OCI-LY1 (cell line): ENCODE measurements around the gene LRRC71.

Experiments used
- EZH2 ChIP-seq: fragments of 200-600 bp; sonication (generic), shearing (Covaris generic); IDR thresholded peaks from 2 replicates; pipeline ENCODE4 v1.8.0; 2017; ENCODE audit warnings: borderline replicate concordance, mixed run types, mild to moderate bottlenecking, antibody characterized with exemption, low read length, moderate library complexity, mixed read lengths
- TF ChIP-seq, protein P1 (sequence below): fragments of 200-600 bp; sonication (generic), shearing (Covaris generic); IDR thresholded peaks from 2 replicates; pipeline ENCODE4 v1.5.1; 2017; ENCODE audit warnings: mild to moderate bottlenecking, antibody characterized with exemption, low read length, moderate library complexity, mixed read lengths

DNA sequence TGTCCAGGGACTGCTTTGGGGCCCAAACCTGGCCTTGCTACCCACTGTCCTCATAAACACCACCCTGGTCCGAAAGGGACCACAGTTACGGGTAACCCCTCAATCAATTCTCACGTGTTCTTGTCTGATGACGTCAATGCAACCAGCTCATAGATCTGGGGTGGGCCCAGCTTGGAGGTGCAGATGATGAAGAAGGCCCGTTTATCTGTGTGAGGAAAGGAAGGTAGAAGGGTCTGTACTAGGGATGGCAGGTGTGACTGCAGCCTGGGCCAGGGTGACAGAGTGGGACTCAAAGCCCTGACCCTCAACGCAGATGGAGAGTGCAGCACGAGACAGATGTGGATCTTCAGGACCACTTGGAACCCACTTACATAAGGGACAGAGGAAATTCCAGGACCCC lies 22.1 kb downstream of the LRRC71 start:
- TF ChIP-seq, protein P1, sequence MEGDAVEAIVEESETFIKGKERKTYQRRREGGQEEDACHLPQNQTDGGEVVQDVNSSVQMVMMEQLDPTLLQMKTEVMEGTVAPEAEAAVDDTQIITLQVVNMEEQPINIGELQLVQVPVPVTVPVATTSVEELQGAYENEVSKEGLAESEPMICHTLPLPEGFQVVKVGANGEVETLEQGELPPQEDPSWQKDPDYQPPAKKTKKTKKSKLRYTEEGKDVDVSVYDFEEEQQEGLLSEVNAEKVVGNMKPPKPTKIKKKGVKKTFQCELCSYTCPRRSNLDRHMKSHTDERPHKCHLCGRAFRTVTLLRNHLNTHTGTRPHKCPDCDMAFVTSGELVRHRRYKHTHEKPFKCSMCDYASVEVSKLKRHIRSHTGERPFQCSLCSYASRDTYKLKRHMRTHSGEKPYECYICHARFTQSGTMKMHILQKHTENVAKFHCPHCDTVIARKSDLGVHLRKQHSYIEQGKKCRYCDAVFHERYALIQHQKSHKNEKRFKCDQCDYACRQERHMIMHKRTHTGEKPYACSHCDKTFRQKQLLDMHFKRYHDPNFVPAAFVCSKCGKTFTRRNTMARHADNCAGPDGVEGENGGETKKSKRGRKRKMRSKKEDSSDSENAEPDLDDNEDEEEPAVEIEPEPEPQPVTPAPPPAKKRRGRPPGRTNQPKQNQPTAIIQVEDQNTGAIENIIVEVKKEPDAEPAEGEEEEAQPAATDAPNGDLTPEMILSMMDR: no peak
- TF ChIP-seq EZH2: no peak
